NK-92 treated with Interleukin-12 subunit alpha and Interleukin-12 subunit beta, amount 100 ng/mL, for 24 hours (cell line): ENCODE data around the gene FOXE3.

Experiments used
- DNase-seq: peaks from one replicate; lab custom pipeline; 2025; lab: John Stamatoyannopoulos, UW

The FOXE3 gene

GRCh38 chr1:47405697-47406096, 10.4 kb upstream of the FOXE3 start:
- DNase-seq: no peak

DNA sequence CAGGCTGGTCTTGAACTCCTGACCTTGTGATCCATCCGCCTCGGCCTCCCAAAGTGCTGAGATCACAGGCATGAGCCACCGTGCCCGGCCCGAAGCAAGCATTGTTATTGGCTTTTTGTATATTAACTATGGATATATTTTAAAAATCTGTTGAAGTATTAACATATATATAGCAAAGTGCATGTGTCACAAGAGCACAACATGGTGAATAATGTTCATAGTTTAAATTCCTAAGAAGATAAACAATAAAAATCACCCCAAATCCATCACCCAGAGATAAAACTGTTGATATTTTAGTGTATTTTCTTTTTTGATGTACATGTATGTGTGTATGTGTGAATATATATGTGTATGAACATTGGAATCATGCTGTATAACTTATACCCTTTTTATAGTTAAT, 9.1 kb upstream of the FOXE3 start:
- DNase-seq: no peak

GRCh38 chr1:47407481-47407880, 8.6 kb upstream of the FOXE3 start:
- no peak for DNase-seq

GRCh38 chr1:47409311-47410067, 6.6 kb upstream of the FOXE3 start:
- DNase-seq: no peak

DNA sequence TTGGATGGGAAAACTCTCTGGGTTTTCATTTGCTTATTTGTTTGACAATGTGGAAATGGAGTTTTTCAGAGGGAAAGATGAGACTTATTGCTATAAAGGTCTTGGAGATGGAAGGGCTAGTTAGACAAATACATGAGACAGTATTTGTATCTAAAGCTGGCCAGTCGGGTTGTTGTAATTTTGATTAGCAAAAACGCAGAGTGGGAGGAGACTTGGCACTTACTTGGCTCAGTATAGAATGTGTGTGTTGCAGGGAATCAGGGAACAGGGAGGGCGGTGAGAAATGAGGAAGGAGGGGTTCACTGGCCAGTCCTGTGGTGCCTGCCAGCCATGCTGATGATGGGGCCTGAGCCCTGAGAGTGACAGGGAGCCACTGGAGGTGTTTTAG, 6.0 kb upstream of the FOXE3 start:
- DNase-seq: no peak

- no peak for DNase-seq
Observed at GRCh38 chr1:47411436-47411835, 4.6 kb upstream of the FOXE3 start.

DNA sequence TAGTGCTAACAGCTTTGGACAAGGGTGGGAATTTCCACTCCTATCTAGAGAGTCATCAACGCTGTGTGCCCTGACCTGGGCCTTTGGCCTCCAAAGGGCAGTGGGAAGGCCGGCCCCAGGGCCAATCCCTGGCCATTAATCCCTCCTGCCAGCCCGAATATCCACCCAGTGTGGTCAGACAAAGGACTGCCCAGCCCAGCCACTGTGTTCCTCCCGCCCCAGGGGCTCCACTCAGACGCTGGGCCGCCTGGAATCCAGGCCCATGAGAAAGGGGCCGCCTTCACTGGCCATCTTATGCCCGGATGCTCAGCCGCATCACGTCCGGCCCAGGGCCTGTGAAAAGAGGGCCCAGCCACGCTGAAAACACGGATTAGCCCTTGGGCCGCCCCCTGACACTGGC, 3.6 kb upstream of the FOXE3 start:
- no peak for DNase-seq

DNA sequence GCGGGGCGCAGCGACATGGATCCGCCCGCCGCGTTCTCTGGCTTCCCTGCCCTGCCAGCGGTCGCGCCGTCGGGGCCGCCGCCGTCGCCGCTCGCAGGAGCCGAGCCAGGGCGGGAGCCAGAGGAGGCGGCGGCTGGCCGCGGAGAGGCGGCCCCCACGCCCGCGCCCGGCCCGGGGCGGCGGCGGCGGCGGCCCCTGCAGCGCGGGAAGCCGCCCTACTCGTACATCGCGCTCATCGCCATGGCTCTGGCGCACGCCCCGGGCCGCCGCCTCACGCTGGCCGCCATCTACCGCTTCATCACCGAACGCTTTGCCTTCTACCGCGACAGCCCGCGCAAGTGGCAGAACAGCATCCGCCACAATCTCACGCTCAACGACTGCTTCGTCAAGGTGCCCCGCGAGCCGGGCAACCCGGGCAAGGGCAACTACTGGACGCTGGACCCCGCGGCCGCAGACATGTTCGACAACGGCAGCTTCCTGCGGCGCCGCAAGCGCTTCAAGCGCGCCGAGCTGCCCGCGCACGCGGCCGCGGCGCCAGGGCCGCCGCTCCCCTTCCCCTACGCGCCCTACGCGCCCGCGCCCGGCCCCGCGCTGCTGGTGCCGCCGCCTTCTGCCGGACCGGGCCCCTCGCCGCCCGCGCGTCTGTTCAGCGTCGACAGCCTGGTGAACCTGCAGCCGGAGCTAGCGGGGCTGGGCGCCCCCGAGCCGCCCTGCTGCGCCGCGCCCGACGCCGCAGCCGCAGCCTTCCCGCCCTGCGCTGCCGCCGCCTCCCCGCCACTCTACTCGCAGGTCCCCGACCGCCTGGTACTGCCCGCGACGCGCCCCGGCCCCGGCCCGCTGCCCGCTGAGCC, 459 bp downstream of the FOXE3 start:
- no peak for DNase-seq

GRCh38 chr1:47417170-47418044, 1.3 kb downstream of the FOXE3 start:
- DNase-seq: no peak

DNA sequence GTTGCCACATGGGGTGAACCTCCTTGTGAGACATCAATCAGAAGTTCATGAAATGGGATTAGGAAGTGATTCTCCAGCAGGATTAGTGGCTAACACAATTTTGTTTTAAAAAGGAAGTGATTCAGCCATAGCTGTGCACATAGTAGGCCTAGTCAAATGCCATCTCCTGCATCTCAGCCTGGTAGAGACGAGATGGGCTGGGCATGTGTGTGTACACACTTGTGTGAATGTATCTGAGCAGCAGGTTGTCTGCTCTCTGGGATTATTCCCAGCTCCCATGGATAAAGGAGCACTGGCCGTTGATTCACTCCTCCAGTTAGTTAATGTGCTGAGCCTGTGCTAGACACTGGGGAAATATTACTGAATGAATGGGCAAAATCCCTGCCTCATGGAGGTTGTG, 2.0 kb downstream of the FOXE3 start:
- DNase-seq: no peak

DNA sequence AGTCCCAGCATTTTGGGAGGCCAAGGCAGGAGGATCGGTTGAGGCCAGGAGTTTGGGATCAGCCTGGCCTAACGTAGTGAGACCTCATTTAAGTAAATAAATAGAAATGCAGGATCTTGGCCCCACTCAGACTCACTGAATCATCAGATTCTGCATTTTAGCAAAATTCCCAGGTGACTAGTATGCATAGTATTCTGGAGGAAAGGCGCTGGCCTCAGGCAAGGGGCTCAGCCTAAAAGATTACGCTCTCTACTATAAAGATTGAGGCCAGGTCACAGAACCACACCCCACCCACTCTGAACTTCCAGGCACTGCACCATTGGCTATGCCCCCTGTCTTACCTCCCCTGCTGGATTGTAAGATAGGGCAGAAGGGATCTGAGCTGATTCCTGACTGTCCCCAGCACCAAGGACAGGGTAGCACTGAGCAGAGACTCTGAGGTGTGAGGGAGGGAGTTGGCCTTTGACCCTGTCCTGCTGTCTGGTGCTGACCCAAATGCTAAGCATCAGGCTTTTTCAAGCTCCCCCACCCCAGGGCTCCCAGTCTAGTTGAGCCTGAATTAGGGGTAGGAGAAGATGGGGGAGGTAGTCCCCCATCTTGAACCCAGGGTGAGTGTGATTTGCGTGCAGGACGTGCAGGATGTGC, 2.7 kb downstream of the FOXE3 start:
- no peak for DNase-seq

DNA sequence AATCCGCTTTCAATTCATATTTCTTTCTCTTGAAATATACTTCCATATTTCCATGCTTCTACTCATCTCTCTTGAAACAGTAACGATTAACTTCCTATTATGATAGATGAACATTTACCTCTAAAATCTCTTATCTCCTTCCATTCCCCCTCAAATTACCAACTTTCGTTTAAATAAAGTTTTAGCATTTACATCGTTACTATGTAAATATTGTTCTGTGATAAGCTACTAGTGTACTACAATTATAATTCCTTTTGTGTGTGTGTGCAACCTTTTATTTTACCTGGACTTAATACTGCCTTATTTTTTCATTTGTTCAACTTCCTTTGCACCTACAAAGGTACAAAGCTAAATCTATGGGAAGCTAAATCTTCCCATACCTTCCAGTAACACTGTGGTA, 4.5 kb downstream of the FOXE3 start:
- DNase-seq: no peak

- no peak for DNase-seq
Observed at GRCh38 chr1:47423872-47424271, 7.8 kb downstream of the FOXE3 start.

DNA sequence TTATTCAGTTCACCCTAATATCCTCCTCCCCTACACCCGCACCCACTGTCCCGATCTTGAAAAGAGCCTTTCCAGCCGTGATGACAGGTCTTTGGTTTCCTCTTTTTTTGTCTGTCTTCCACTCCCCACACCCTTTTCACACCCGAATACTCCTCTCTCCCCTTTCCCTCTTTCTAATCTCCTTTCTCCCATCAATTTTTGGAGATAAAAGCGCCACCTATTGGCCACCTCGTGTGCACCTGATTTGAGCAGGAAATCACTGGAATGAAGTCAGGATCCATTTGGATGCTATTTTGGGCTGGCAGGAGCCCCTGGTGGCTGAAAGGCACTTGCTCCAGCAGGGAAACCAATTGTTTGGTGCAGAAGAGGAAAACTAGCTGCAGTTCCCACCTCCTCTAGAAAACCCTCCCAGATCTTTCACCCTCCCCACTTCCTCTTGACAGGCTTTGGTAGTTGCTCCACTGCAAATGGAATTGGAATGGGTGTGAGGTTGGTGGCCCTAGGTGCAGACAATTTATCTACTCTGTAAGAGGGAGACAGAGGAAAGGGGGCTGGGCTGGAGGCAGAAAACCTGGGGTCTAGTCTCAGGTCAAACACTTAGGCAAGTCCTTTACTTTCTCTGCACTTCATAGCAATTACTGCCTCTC, 8.4 kb downstream of the FOXE3 start:
- no peak for DNase-seq

DNA sequence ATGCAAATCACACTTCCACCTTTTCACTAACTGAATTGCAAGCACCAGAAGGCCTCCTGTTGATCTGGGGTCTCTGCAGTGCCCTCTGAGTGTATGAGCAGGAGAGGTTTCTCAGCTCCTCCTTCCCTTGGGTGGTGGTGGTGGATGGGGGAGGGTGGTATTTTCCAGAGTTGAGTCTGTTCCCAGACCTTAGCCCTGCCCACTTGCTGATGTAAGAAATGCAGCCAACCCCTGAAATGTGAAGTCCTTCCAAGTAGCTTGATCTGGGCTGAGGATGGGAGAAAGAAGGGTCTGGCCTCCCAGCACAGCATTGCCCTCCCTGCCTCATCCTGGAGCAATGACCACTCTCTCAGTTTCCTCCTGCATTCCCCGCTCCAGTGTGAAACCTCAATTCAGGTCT, 15.4 kb downstream of the FOXE3 start:
- peak; percentile 27 for DNase-seq

DNA sequence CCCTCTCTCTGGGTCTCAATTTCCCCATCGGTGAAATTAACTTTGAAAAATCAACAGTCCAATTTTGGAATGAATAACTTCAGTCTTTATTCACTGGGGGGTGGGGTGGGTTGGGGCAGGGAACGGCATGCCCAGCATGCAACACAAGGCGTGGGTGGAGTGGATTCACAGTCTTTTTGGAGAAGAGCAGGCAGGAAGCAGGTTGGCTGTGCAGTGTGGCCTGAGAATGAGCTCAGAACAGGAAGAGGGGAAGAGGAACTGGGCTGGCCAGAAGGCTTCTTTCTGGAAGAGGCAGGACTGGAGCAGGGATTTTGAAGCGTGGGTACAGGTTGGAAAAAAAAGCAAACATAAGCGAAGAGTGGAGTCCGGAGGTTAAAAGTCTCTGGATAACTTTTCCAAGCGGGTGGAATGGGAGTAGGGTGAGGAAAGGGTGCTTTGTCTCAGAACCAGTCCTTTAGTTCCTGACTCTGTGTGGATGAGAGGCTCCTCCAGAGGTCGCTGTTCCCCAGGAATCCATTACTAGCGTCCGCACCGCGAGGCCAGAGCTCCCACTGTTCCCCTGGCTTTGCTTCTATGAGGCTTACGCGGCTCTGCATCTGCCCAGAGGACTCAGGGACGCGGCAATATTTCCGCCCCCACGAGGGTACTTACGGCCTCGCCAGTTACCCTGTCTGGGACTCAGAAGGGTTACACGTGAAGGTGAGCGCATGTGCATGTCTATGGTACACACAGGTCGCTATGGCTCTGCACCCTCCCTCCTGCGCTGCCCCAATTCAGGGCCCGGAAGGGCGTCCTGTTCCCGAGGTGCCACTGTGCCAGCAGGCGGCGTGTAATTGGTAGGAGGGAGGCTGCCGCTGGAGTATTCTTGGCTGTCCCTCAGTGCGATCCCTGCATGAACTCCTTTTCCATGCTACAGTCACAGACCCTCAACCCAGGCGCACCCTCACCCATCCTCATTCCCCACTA, 16.3 kb downstream of the FOXE3 start:
- no peak for DNase-seq

DNA sequence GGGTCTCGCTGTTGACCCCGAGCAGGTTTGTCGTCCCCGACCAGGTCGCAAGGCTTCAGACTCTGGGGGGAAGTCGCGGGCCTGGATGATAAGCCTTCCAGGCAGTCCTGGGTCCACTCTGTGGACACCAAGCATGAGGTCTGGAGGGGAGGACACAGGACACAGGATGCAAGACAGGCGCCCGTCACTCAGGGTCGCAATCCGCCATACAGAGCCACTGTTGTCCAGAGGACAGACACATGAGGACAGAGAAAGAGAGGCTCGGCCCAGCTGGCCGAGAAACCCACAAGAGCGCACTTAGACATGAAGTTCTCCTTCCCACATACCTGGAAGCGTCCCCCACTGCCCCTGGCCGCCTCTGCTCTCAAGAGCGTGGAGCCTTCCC, 16.9 kb downstream of the FOXE3 start:
- DNase-seq: no peak

- DNase-seq: no peak
Observed at GRCh38 chr1:47433477-47434050, 17.5 kb downstream of the FOXE3 start.

GRCh38 chr1:47434051-47434842, 18.2 kb downstream of the FOXE3 start:
- no peak for DNase-seq
